ENCODE measurements around the gene TRIM33.

DNA sequence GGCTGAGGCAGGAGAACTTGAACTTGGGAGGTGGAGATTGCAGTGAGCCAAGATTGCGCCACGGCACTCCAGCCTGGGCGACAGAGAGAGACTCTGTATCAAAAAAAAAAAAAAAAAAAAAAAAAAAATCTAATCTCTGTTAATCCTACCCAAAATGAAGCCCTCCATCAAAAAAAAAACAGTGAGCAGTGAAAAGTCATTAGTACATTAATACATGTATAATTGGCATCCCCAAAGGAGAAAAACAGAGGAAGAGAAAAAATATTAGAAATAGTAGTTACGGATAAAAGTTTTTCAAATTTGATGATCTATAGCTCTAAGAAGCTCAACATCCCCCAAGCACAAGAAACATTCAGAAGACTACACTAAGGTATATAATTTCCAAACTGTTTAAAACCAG lies 71.6 kb downstream of the TRIM33 start:
- TF ChIP-seq CTCF (optimal IDR thresholded peaks at IDR 0.05 in 1 of 3, IDR thresholded peaks at IDR 0.05 in 1 of 3, conservative IDR thresholded peaks at IDR 0.05 in 1 of 3; ENCODE audit: extremely low read depth in 1 of 3, insufficient read depth in 2 of 3, low read length in 3 of 3) (no peak), EZH2 (IDR thresholded peaks at IDR 0.05; ENCODE audit: low read length) (no peak)
